Measurements from ENCODE around the gene SPATS2L. TPM values are rescaled to one million over a fixed set of nuclear protein-coding genes. Genes with fewer than 3 reads are reported as not detected.

SPATS2L gene
- total and polyA plus RNA-seq, 2 of the 13 experiments (the other 11 are each of a cell fraction or from before 2014, with no cell fraction given): 154 to 212 TPM

DNA sequence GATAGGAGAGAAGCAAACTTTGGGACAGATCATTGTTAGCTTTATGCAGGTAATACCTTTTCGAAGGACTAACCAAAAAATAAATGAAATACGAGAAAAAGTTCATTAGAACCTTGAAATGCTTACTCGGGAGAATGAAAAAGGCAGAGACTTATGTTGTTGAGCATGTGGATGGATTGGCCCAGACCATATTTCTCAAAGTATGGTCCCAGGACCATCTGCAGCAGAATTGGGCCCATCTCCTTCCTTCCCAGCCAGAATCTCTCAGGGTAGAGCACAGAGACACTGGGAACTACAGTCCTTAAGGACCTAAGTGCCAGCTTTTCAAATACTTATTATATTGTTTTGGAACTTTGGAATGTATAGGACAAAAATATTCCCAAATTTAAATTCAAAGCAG is 152.6 kb downstream of the SPATS2L start:
- ChIA-PET POLR2A (no interaction called here), CTCF (ENCODE audit: low intra/inter-chr PET ratio, low total read pairs) (no interaction called here)
- intact Hi-C loops (cut with micrococcal nuclease; ENCODE audit: unreplicated experiment) (no loop called here), in situ Hi-C loops (cut with HindIII; ENCODE audit: extremely low pct_ligation_motif_present, low pct_unique_long_range_greater_than_20kb) (no loop called here)
- no peak overlapping the region for H2AFZ ChIP-seq (ENCODE audit: low read length)
- FAIRE-seq: no peak
- H4K20me1 ChIP-seq (ENCODE audit: insufficient read depth, low read length): no peaks in the 10 kb centered on the region
- BruUV-seq (replicated peaks): no TSS peak
- H3K27ac ChIP-seq (ENCODE audit: extremely low read length, insufficient read depth, low read length): no peak overlapping the region
- peaks cover 26 to 74% of the 10 kb centered on the region in 2 experiments for H3K36me3 ChIP-seq (replicated peaks in 1 of 2; ENCODE audit: control insufficient read depth in 1 of 2, insufficient read depth in 2 of 2, low read length in 2 of 2)
- no peak overlapping the region for H3K4me3 ChIP-seq (replicated peaks in 1 of 3; ENCODE audit: insufficient read depth in 1 of 3, low read depth in 2 of 3, low read length in 3 of 3)
- no peak for DNase-seq (ENCODE audit: low spot score)
- no peaks in the 10 kb centered on the region for H3K9me3 ChIP-seq (ENCODE audit: low read length)
- H3K4me2 ChIP-seq (ENCODE audit: low read depth, low read length): no peak overlapping the region
- no peaks in the 10 kb centered on the region for H3K4me1 ChIP-seq (ENCODE audit: insufficient read depth, low read length)
- ATAC-seq: no peak
- H3K79me2 ChIP-seq (ENCODE audit: insufficient read depth, low read length): no peaks in the 10 kb centered on the region
- no peaks in the 10 kb centered on the region for H3K27me3 ChIP-seq (ENCODE audit: control insufficient read depth in 1 of 2, insufficient read depth in 2 of 2, low read length in 2 of 2)
- H3K9ac ChIP-seq (ENCODE audit: insufficient read depth, low read depth, low read length): no peak overlapping the region
- 73% methylated on average over 3 of the region's 3 CpGs for WGBS (ENCODE audit: low lambda C conversion rate)
- TF ChIP-seq MAFF (IDR thresholded peaks at IDR 0.05; ENCODE audit: low read depth, low read length): peak; percentile 50; the same call in 1 of the 2 replicates
- no peak for TF ChIP-seq ZNF33B (CRISPR knock-in tag; IDR thresholded peaks at IDR 0.05)
- TF ChIP-seq ZNF563 (CRISPR knock-in tag; IDR thresholded peaks at IDR 0.05): no peak
- no peak for TF ChIP-seq ZNF34 (CRISPR knock-in tag; IDR thresholded peaks at IDR 0.05; ENCODE audit: borderline replicate concordance)
- no peak for TF ChIP-seq ZNF556 (CRISPR knock-in tag; IDR thresholded peaks at IDR 0.05; ENCODE audit: borderline replicate concordance)
- TF ChIP-seq, protein P1, sequence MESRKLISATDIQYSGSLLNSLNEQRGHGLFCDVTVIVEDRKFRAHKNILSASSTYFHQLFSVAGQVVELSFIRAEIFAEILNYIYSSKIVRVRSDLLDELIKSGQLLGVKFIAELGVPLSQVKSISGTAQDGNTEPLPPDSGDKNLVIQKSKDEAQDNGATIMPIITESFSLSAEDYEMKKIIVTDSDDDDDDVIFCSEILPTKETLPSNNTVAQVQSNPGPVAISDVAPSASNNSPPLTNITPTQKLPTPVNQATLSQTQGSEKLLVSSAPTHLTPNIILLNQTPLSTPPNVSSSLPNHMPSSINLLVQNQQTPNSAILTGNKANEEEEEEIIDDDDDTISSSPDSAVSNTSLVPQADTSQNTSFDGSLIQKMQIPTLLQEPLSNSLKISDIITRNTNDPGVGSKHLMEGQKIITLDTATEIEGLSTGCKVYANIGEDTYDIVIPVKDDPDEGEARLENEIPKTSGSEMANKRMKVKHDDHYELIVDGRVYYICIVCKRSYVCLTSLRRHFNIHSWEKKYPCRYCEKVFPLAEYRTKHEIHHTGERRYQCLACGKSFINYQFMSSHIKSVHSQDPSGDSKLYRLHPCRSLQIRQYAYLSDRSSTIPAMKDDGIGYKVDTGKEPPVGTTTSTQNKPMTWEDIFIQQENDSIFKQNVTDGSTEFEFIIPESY (CRISPR knock-in tag; IDR thresholded peaks at IDR 0.05): no peak
- no peak for TF ChIP-seq GATA4 (IDR thresholded peaks at IDR 0.05; ENCODE audit: borderline replicate concordance, low read depth)
- TF ChIP-seq ZNF777 (CRISPR knock-in tag; IDR thresholded peaks at IDR 0.05): no peak
- no peak for TF ChIP-seq RARG (CRISPR knock-in tag; IDR thresholded peaks at IDR 0.05; ENCODE audit: low read depth)
- TF ChIP-seq, protein P2, sequence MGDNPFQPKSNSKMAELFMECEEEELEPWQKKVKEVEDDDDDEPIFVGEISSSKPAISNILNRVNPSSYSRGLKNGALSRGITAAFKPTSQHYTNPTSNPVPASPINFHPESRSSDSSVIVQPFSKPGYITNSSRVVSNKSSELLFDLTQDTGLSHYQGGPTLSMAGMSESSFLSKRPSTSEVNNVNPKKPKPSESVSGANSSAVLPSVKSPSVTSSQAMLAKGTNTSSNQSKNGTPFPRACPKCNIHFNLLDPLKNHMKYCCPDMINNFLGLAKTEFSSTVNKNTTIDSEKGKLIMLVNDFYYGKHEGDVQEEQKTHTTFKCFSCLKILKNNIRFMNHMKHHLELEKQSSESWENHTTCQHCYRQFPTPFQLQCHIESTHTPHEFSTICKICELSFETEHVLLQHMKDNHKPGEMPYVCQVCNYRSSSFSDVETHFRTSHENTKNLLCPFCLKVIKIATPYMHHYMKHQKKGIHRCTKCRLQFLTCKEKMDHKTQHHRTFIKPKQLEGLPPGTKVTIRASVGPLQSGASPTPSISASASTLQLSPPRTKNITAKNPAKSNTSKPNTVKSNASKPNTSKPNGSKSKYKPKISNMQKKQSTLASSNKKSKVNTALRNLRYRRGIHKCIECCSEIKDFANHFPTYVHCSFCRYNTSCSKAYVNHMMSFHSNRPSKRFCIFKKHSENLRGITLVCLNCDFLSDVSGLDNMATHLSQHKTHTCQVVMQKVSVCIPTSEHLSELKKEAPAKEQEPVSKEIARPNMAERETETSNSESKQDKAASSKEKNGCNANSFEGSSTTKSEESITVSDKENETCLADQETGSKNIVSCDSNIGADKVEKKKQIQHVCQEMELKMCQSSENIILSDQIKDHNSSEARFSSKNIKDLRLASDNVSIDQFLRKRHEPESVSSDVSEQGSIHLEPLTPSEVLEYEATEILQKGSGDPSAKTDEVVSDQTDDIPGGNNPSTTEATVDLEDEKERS (CRISPR knock-in tag; IDR thresholded peaks at IDR 0.05): no peak
- TF ChIP-seq, protein P3, sequence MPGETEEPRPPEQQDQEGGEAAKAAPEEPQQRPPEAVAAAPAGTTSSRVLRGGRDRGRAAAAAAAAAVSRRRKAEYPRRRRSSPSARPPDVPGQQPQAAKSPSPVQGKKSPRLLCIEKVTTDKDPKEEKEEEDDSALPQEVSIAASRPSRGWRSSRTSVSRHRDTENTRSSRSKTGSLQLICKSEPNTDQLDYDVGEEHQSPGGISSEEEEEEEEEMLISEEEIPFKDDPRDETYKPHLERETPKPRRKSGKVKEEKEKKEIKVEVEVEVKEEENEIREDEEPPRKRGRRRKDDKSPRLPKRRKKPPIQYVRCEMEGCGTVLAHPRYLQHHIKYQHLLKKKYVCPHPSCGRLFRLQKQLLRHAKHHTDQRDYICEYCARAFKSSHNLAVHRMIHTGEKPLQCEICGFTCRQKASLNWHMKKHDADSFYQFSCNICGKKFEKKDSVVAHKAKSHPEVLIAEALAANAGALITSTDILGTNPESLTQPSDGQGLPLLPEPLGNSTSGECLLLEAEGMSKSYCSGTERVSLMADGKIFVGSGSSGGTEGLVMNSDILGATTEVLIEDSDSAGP (CRISPR knock-in tag; IDR thresholded peaks at IDR 0.05; ENCODE audit: borderline replicate concordance): no peak
- no peak for TF ChIP-seq SPEN (CRISPR knock-in tag; IDR thresholded peaks at IDR 0.05; ENCODE audit: low read depth)
- TF ChIP-seq, protein P4, sequence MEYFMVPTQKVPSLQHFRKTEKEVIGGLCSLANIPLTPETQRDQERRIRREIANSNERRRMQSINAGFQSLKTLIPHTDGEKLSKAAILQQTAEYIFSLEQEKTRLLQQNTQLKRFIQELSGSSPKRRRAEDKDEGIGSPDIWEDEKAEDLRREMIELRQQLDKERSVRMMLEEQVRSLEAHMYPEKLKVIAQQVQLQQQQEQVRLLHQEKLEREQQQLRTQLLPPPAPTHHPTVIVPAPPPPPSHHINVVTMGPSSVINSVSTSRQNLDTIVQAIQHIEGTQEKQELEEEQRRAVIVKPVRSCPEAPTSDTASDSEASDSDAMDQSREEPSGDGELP (IDR thresholded peaks at IDR 0.05; ENCODE audit: borderline replicate concordance, low read depth): no peak
- no peak for TF ChIP-seq ZNF12 (CRISPR knock-in tag; IDR thresholded peaks at IDR 0.05)
- TF ChIP-seq MAFK (conservative IDR thresholded peaks at IDR 0.05 in 1 of 2, IDR thresholded peaks at IDR 0.05 in 1 of 2; ENCODE audit: low read length in 2 of 2): peak; percentile 45 to 65; a peak in 3 of 4 replicates
